GM21786 (cell line): Measurements from ENCODE around the gene KAT2A.
"Not testable (repeated sequence)": the region's sequence is repeated elsewhere in the genome, so short reads cannot be mapped to it uniquely, and the experiment has no call there.

ENCODE experiments used
- ATAC-seq: cut with Tn5 transposase; IDR thresholded peaks from one replicate; pipeline ENCODE4 v1.9.1; 2021; ENCODE audit not compliant: unreplicated experiment

Gene KAT2A

GRCh38 chr17:42120770-42121769, at the start of gene KAT2A:
Gene KAT2A (minus strand): TSS chr17:42121367. CDS start chr17:42121304, 63 bp downstream.
- peak; percentile 64 for ATAC-seq

- no peak for ATAC-seq
Observed at GRCh38 chr17:42169351-42169750, 48.2 kb upstream of the KAT2A start.

- ATAC-seq = no peak
Observed at GRCh38 chr17:42167807-42168206, 46.6 kb upstream of the KAT2A start.

- ATAC-seq = no peak
Observed at GRCh38 chr17:42166196-42166763, 45.1 kb upstream of the KAT2A start.

- ATAC-seq = no peak
Observed at GRCh38 chr17:42165751-42166150, 44.6 kb upstream of the KAT2A start.

- no peak for ATAC-seq
Observed at GRCh38 chr17:42163696-42164407, 42.7 kb upstream of the KAT2A start.

GRCh38 chr17:42163113-42163512, 41.9 kb upstream of the KAT2A start:
- ATAC-seq = no peak

GRCh38 chr17:42160531-42160910, 39.4 kb upstream of the KAT2A start:
- ATAC-seq = no peak

GRCh38 chr17:42159796-42160530, 38.8 kb upstream of the KAT2A start:
- ATAC-seq = no peak

- ATAC-seq = no peak
Observed at GRCh38 chr17:42155614-42156045, 34.5 kb upstream of the KAT2A start.

GRCh38 chr17:42153919-42154742, 33.0 kb upstream of the KAT2A start:
- no peak for ATAC-seq

GRCh38 chr17:42146911-42147607, 25.9 kb upstream of the KAT2A start:
- no peak for ATAC-seq

GRCh38 chr17:42143138-42143537, 22.0 kb upstream of the KAT2A start:
- not testable (repeated sequence) for ATAC-seq

GRCh38 chr17:42142371-42142896, 21.3 kb upstream of the KAT2A start:
- ATAC-seq = no peak

GRCh38 chr17:42141382-42141781, 20.2 kb upstream of the KAT2A start:
- no peak for ATAC-seq

GRCh38 chr17:42140690-42141089, 19.5 kb upstream of the KAT2A start:
- not testable (repeated sequence) for ATAC-seq

GRCh38 chr17:42138749-42139492, 17.8 kb upstream of the KAT2A start:
- no peak for ATAC-seq

- no peak for ATAC-seq
Observed at GRCh38 chr17:42136654-42137051, 15.5 kb upstream of the KAT2A start.
